ENCODE data around the gene TMEM37.

The TMEM37 gene

GRCh38 chr2:119431155-119431975 lies at the start of gene TMEM37:
TMEM37 (plus strand) TSS chr2:119431854; CDS start chr2:119431904, 50 bp downstream.
- no peak for TF ChIP-seq CTCF (IDR thresholded peaks at IDR 0.05)

GRCh38 chr2:119383410-119384140 lies 48.1 kb upstream of the TMEM37 start:
- TF ChIP-seq CTCF (IDR thresholded peaks at IDR 0.05): no peak

GRCh38 chr2:119384971-119385370 lies 46.7 kb upstream of the TMEM37 start:
- no peak for TF ChIP-seq CTCF (IDR thresholded peaks at IDR 0.05)

GRCh38 chr2:119385466-119385865 lies 46.2 kb upstream of the TMEM37 start:
- no peak for TF ChIP-seq CTCF (IDR thresholded peaks at IDR 0.05)

- TF ChIP-seq CTCF (IDR thresholded peaks at IDR 0.05): no peak
Observed at GRCh38 chr2:119387381-119388129, 44.1 kb upstream of the TMEM37 start.

GRCh38 chr2:119389615-119390306 lies 41.9 kb upstream of the TMEM37 start:
- no peak for TF ChIP-seq CTCF (IDR thresholded peaks at IDR 0.05)
